ENCODE data around the gene KCNMA1.

The KCNMA1 gene

GRCh38 chr10:77210645-77211044 is 427.0 kb downstream of the KCNMA1 start:
- TF ChIP-seq CTCF (IDR thresholded peaks at IDR 0.05; ENCODE audit: low read depth, low read length), result no peak
- no peak for DNase-seq (ENCODE audit: extremely low read depth, low read depth)

GRCh38 chr10:77208684-77209256 is 428.8 kb downstream of the KCNMA1 start:
- DNase-seq (ENCODE audit: extremely low read depth, low read depth), result no peak
- TF ChIP-seq CTCF (IDR thresholded peaks at IDR 0.05; ENCODE audit: low read depth, low read length), result no peak

- DNase-seq (ENCODE audit: extremely low read depth, low read depth), result no peak
- TF ChIP-seq CTCF (IDR thresholded peaks at IDR 0.05; ENCODE audit: low read depth, low read length), result no peak
Observed at GRCh38 chr10:77207828-77208185, 429.8 kb downstream of the KCNMA1 start.

- DNase-seq (ENCODE audit: extremely low read depth, low read depth), result no peak
- TF ChIP-seq CTCF (IDR thresholded peaks at IDR 0.05; ENCODE audit: low read depth, low read length), result no peak
Observed at GRCh38 chr10:77207182-77207827, 430.3 kb downstream of the KCNMA1 start.

GRCh38 chr10:77205135-77205534 is 432.5 kb downstream of the KCNMA1 start:
- TF ChIP-seq CTCF (IDR thresholded peaks at IDR 0.05; ENCODE audit: low read depth, low read length), result no peak
- no peak for DNase-seq (ENCODE audit: extremely low read depth, low read depth)

- no peak for DNase-seq (ENCODE audit: extremely low read depth, low read depth)
Observed at GRCh38 chr10:77204171-77204570, 433.4 kb downstream of the KCNMA1 start.

More at GRCh38 chr10:77204171-77204570, 433.4 kb downstream of the KCNMA1 start:
- TF ChIP-seq CTCF (IDR thresholded peaks at IDR 0.05; ENCODE audit: low read depth, low read length), result no peak

Measured in AG09319 (cell line).